Naive thymus-derived CD4-positive, alpha-beta T cell (primary cell): ENCODE results near the gene ST7L. TPM values are rescaled to one million over a fixed set of nuclear protein-coding genes. Genes with fewer than 3 reads are reported as not detected.

Experiments used
- ATAC-seq: fragments of 150-1000 bp; cut with Tn5 transposase; 2 replicates; pipeline ENCODE4 v1.10.0; 2021; ENCODE audit warnings: mild to moderate bottlenecking, moderate library complexity
- CTCF ChIA-PET: fragments of 350-600 bp; sonication (Branson Sonifier 250); formaldehyde crosslinking; loops from one replicate; lab custom pipeline; 2021; ENCODE audit warnings: antibody characterized with exemption; lab: Charles Lee
- POLR2A ChIA-PET: fragments of 350-600 bp; sonication (Branson Sonifier 250); formaldehyde crosslinking; loops from one replicate; lab custom pipeline; 2021; ENCODE audit warnings: antibody characterized with exemption, inconsistent platforms; lab: Charles Lee
- DNase-seq, 9 donors: peaks; one replicate each; pipeline versions ENCODE4 v3.0.0 to v3.0.0-alpha.2; 2020 to 2022; ENCODE audit warnings: mixed read lengths in 1 of 9
- H3K27ac ChIP-seq: one replicate; pipeline ENCODE4 v1.7.0; 2013; ENCODE audit warnings: mild to moderate bottlenecking, low read depth, low read length, moderate library complexity
- H3K27me3 ChIP-seq, 2 donors: one replicate each; pipeline ENCODE4 v1.7.0; 2013; ENCODE audit warnings: low read length in 2 of 2, mild to moderate bottlenecking in 2 of 2, moderate library complexity in 2 of 2; ENCODE audit not compliant: control insufficient read depth in 2 of 2, insufficient read depth in 2 of 2
- H3K36me3 ChIP-seq, 3 experiments: 1 replicate in 2 of 3; 2 replicates in 1 of 3; pipeline ENCODE4 v1.7.0; 2013; ENCODE audit warnings: low read length in 3 of 3, mild to moderate bottlenecking in 3 of 3, moderate library complexity in 1 of 3; ENCODE audit not compliant: insufficient read depth in 3 of 3, control insufficient read depth in 2 of 3
- H3K4me1 ChIP-seq, 2 donors: one replicate each; pipeline ENCODE4 v1.7.0; 2013; ENCODE audit warnings: low read length in 2 of 2, mild to moderate bottlenecking in 2 of 2, moderate library complexity in 1 of 2; ENCODE audit not compliant: control insufficient read depth in 2 of 2, insufficient read depth in 2 of 2
- H3K4me3 ChIP-seq: 2 replicates; pipeline ENCODE4 v1.7.0; 2013; ENCODE audit warnings: mild to moderate bottlenecking, low read length
- H3K9me3 ChIP-seq, 3 experiments: 1 replicate in 2 of 3; 2 replicates in 1 of 3; pipeline ENCODE4 v1.7.0; 2013; ENCODE audit warnings: low read length in 3 of 3; ENCODE audit not compliant: control insufficient read depth in 2 of 3
- H3K27ac Mint-ChIP-seq, 9 donors: one replicate each; pipeline ENCODE4 v1.8.0; 2020 to 2022; ENCODE audit warnings: mixed read lengths in 9 of 9, mild to moderate bottlenecking in 8 of 9, moderate library complexity in 5 of 9, inconsistent platforms in 2 of 9
- H3K27me3 Mint-ChIP-seq, 5 donors: one replicate each; pipeline ENCODE4 v1.8.0; 2021 to 2022; ENCODE audit warnings: mixed read lengths in 5 of 5, mild to moderate bottlenecking in 1 of 5
- H3K36me3 Mint-ChIP-seq, 5 donors: one replicate each; pipeline ENCODE4 v1.8.0; 2020 to 2022; ENCODE audit warnings: mixed read lengths in 5 of 5, mild to moderate bottlenecking in 3 of 5, inconsistent platforms in 1 of 5
- H3K4me1 Mint-ChIP-seq, 7 donors: one replicate each; pipeline ENCODE4 v1.8.0; 2020 to 2022; ENCODE audit warnings: mixed read lengths in 7 of 7, mild to moderate bottlenecking in 3 of 7, inconsistent platforms in 1 of 7
- H3K4me3 Mint-ChIP-seq, 10 donors: one replicate each; pipeline ENCODE4 v1.8.0; 2020 to 2022; ENCODE audit warnings: mild to moderate bottlenecking in 10 of 10, mixed read lengths in 10 of 10, moderate library complexity in 6 of 10, inconsistent platforms in 2 of 10
- H3K9me3 Mint-ChIP-seq, 11 donors: one replicate each; pipeline ENCODE4 v1.8.0; 2020 to 2022; ENCODE audit warnings: mixed read lengths in 11 of 11, mild to moderate bottlenecking in 4 of 11, inconsistent platforms in 1 of 11, moderate library complexity in 1 of 11
- intact Hi-C, 2 donors: fragments of 100-400 bp; cut with micrococcal nuclease; formaldehyde crosslinking; loops; one replicate each; pipeline ENCODE4 v1.15.1; 2023
- polyA plus RNA-seq, 2 donors: library from polyadenylated mRNA; unstranded; fragments of 300-500 nt; fragmentation: Illumina TruSeq; gene quantifications; one replicate each; pipeline ENCODE4 v1.2.3, GENCODE V29; 2021
- total RNA-seq, 6 experiments: library from RNA in 5 of 6; stranded (reverse) in 5 of 6; gene quantifications; 1 replicate in 5 of 6; 2 replicates in 1 of 6; pipeline ENCODE4 v1.2.3 and lab custom pipeline; 2021 to 2026

Gene ST7L
- total and polyA plus RNA-seq, 7 experiments from 2014 or later, result 14.0 to 26.8 (median 22.7) TPM

GRCh38 chr1:112548547-112548946 lies 70.4 kb downstream of the ST7L start:
- CTCF ChIA-PET, result no interaction called here
- H3K9me3 ChIP-seq, result no peaks in the 10 kb centered on the region

GRCh38 chr1:112546076-112546475 lies 72.9 kb downstream of the ST7L start:
- Mint-ChIP-seq H3K36me3 (peaks cover 3 to 35% (median 22%) of the 10 kb centered on the region in 5 donors), H3K27me3 (no peaks in the 10 kb centered on the region), H3K27ac (no peak overlapping the region), H3K4me3 (no peak overlapping the region), H3K9me3 (no peaks in the 10 kb centered on the region), H3K4me1 (no peaks in the 10 kb centered on the region)
- DNase-seq (no peak), ATAC-seq (no peak)
- ChIA-PET CTCF (no interaction called here), POLR2A (no interaction called here)
- Histone ChIP-seq H3K9me3 (no peaks in the 10 kb centered on the region), H3K36me3 (peaks cover 0 to 3% (median 0%) of the 10 kb centered on the region in 3 experiments), H3K27ac (no peak overlapping the region), H3K4me3 (no peak overlapping the region), H3K4me1 (no peaks in the 10 kb centered on the region), H3K27me3 (no peaks in the 10 kb centered on the region)
- intact Hi-C loops, result no loop called here

More at GRCh38 chr1:112548547-112548946, 70.4 kb downstream of the ST7L start:
- Mint-ChIP-seq H3K4me3 (no peak overlapping the region), H3K36me3 (peaks cover 0 to 31% (median 14%) of the 10 kb centered on the region in 5 donors), H3K27ac (no peak overlapping the region), H3K9me3 (no peaks in the 10 kb centered on the region), H3K27me3 (no peaks in the 10 kb centered on the region), H3K4me1 (no peaks in the 10 kb centered on the region)
- Histone ChIP-seq H3K4me3 (no peak overlapping the region), H3K4me1 (no peaks in the 10 kb centered on the region), H3K36me3 (no peaks in the 10 kb centered on the region), H3K27ac (no peak overlapping the region), H3K27me3 (no peaks in the 10 kb centered on the region)
- POLR2A ChIA-PET, result no interaction called here
- intact Hi-C loops, result no loop called here
- DNase-seq (no peak), ATAC-seq (no peak)

GRCh38 chr1:112544751-112545150 lies 74.2 kb downstream of the ST7L start:
- CTCF ChIA-PET, result interaction anchor here (0.9 kb wide), 1 partner anchor 31 kb away, joined by 3 read pairs; no protein-coding TSS in a partner anchor

GRCh38 chr1:112544011-112544688 lies 74.8 kb downstream of the ST7L start:
- no peaks in the 10 kb centered on the region for H3K27me3 ChIP-seq
- Mint-ChIP-seq H3K9me3 (no peaks in the 10 kb centered on the region), H3K4me3 (no peak overlapping the region), H3K36me3 (peaks cover 7 to 42% (median 23%) of the 10 kb centered on the region in 5 donors), H3K4me1 (no peaks in the 10 kb centered on the region), H3K27ac (no peak overlapping the region), H3K27me3 (no peaks in the 10 kb centered on the region)
- DNase-seq (no peak), ATAC-seq (no peak)
- POLR2A ChIA-PET, result interaction anchor here (0.6 kb wide), 1 partner anchor 57 kb away, joined by 3 read pairs; no protein-coding TSS in a partner anchor
- CTCF ChIA-PET, result interaction anchor here (0.9 kb wide), 1 partner anchor 32 kb away, joined by 3 read pairs; no protein-coding TSS in a partner anchor
- peaks cover 0 to 3% (median 0%) of the 10 kb centered on the region in 3 experiments for H3K36me3 ChIP-seq
- no peak overlapping the region for H3K27ac ChIP-seq
- no peaks in the 10 kb centered on the region for H3K9me3 ChIP-seq
- intact Hi-C loops, result no loop called here
- no peak overlapping the region for H3K4me3 ChIP-seq
- no peaks in the 10 kb centered on the region for H3K4me1 ChIP-seq

More at GRCh38 chr1:112544751-112545150, 74.2 kb downstream of the ST7L start:
- POLR2A ChIA-PET, result interaction anchor here (0.6 kb wide), 1 partner anchor 56 kb away, joined by 3 read pairs; no protein-coding TSS in a partner anchor
- Mint-ChIP-seq H3K27me3 (no peaks in the 10 kb centered on the region), H3K4me1 (no peaks in the 10 kb centered on the region), H3K36me3 (peaks cover 7 to 41% (median 25%) of the 10 kb centered on the region in 5 donors), H3K4me3 (no peak overlapping the region), H3K9me3 (no peaks in the 10 kb centered on the region), H3K27ac (no peak overlapping the region)
- Histone ChIP-seq H3K4me1 (no peaks in the 10 kb centered on the region), H3K27me3 (no peaks in the 10 kb centered on the region), H3K4me3 (no peak overlapping the region), H3K36me3 (peaks cover 0 to 3% (median 0%) of the 10 kb centered on the region in 3 experiments), H3K9me3 (no peaks in the 10 kb centered on the region), H3K27ac (no peak overlapping the region)
- DNase-seq (no peak), ATAC-seq (no peak)
- intact Hi-C loops, result no loop called here

- Mint-ChIP-seq H3K4me3 (no peak overlapping the region), H3K9me3 (no peaks in the 10 kb centered on the region)
Observed at GRCh38 chr1:112542206-112542973, 76.6 kb downstream of the ST7L start.

GRCh38 chr1:112541299-112541698 lies 77.6 kb downstream of the ST7L start:
- H3K27ac ChIP-seq, result no peak overlapping the region
- Mint-ChIP-seq H3K4me1 (no peaks in the 10 kb centered on the region), H3K9me3 (no peaks in the 10 kb centered on the region), H3K27ac (no peak overlapping the region), H3K27me3 (no peaks in the 10 kb centered on the region), H3K4me3 (no peak overlapping the region), H3K36me3 (peaks cover 7 to 45% (median 22%) of the 10 kb centered on the region in 5 donors)
- ATAC-seq, result no peak
- ChIA-PET POLR2A (no interaction called here), CTCF (interaction anchor here (0.7 kb wide), 1 partner anchor 48 kb away, joined by 4 read pairs; no protein-coding TSS in a partner anchor)
- no peaks in the 10 kb centered on the region for H3K27me3 ChIP-seq
- intact Hi-C loops, result no loop called here
- no peak overlapping the region for H3K4me3 ChIP-seq
- no peak for DNase-seq
- H3K9me3 ChIP-seq, result no peaks in the 10 kb centered on the region
- peaks cover 0 to 6% (median 3%) of the 10 kb centered on the region in 3 experiments for H3K36me3 ChIP-seq
- no peaks in the 10 kb centered on the region for H3K4me1 ChIP-seq

More at GRCh38 chr1:112542206-112542973, 76.6 kb downstream of the ST7L start:
- Histone ChIP-seq H3K4me3 (no peak overlapping the region), H3K27ac (no peak overlapping the region), H3K9me3 (no peaks in the 10 kb centered on the region), H3K27me3 (no peaks in the 10 kb centered on the region), H3K4me1 (no peaks in the 10 kb centered on the region), H3K36me3 (peaks cover 0 to 5% (median 3%) of the 10 kb centered on the region in 3 experiments)
- ATAC-seq (no peak), DNase-seq (no peak)
- ChIA-PET CTCF (no interaction called here), POLR2A (no interaction called here)
- Mint-ChIP-seq H3K27me3 (no peaks in the 10 kb centered on the region), H3K27ac (no peak overlapping the region), H3K4me1 (no peaks in the 10 kb centered on the region), H3K36me3 (peaks cover 7 to 47% (median 24%) of the 10 kb centered on the region in 5 donors)
- intact Hi-C loops, result no loop called here
